SK-N-SH treated with all-trans-retinoic acid at 6 μM for 48 hours (cell line): ENCODE measurements around the gene IFI30.

ENCODE experiments used
- ATAC-seq: fragments of 200-7000 bp; cut with Tn5 transposase; 3 replicates; pipeline ENCODE4 v1.9.1; 2020; ENCODE audit warnings: mild to moderate bottlenecking, moderate library complexity
- ARNTL ChIP-seq: fragments of 450-650 bp; formaldehyde crosslinking; IDR thresholded peaks from 2 replicates; pipeline ENCODE4 v1.5.0; 2020; ENCODE audit warnings: low read depth, mild to moderate bottlenecking, moderate library complexity, borderline replicate concordance
- BACH2 ChIP-seq: fragments of 250-450 bp; sonication (Bioruptor Pico); IDR thresholded peaks from 2 replicates; pipeline ENCODE4 v1.9.0; 2021; ENCODE audit warnings: mild to moderate bottlenecking, borderline replicate concordance
- CSDC2 ChIP-seq: fragments of 250-450 bp; sonication (Bioruptor Pico); IDR thresholded peaks from 2 replicates; pipeline ENCODE4 v1.5.0; 2020; ENCODE audit warnings: mild to moderate bottlenecking, moderate library complexity
- CSRNP3 ChIP-seq: fragments of 250-450 bp; sonication (Bioruptor Pico); IDR thresholded peaks from 2 replicates; pipeline ENCODE4 v1.5.1; 2021; ENCODE audit warnings: mild to moderate bottlenecking, moderate library complexity
- ESRRG ChIP-seq: fragments of 250-450 bp; sonication (Bioruptor Pico); IDR thresholded peaks from 2 replicates; pipeline ENCODE4 v1.6.1; 2021; ENCODE audit warnings: mild to moderate bottlenecking
- GLIS3 ChIP-seq: fragments of 250-450 bp; sonication (Bioruptor Pico); IDR thresholded peaks from 2 replicates; pipeline ENCODE4 v1.5.0; 2020; ENCODE audit warnings: mild to moderate bottlenecking, moderate library complexity
- ISL1 ChIP-seq: fragments of 250-450 bp; sonication (Bioruptor Pico); IDR thresholded peaks from 2 replicates; pipeline ENCODE4 v2.1.2; 2022; ENCODE audit warnings: mild to moderate bottlenecking, moderate library complexity
- OSR1 ChIP-seq: fragments of 250-450 bp; sonication (Bioruptor Pico); IDR thresholded peaks from 2 replicates; pipeline ENCODE4 v1.8.0; 2022; ENCODE audit warnings: moderate library complexity, mild to moderate bottlenecking, inconsistent platforms
- PATZ1 ChIP-seq: fragments of 250-450 bp; sonication (Bioruptor Pico); IDR thresholded peaks from 2 replicates; pipeline ENCODE4 v1.8.0; 2020; ENCODE audit warnings: mild to moderate bottlenecking, moderate library complexity, borderline replicate concordance
- POU6F1 ChIP-seq: fragments of 250-450 bp; sonication (Bioruptor Pico); IDR thresholded peaks from 2 replicates; pipeline ENCODE4 v1.8.0; 2021; ENCODE audit warnings: low read depth, mild to moderate bottlenecking, moderate library complexity, borderline replicate concordance
- PPARA ChIP-seq: fragments of 250-450 bp; sonication (Bioruptor Pico); IDR thresholded peaks from 2 replicates; pipeline ENCODE4 v1.5.0; 2020; ENCODE audit warnings: mild to moderate bottlenecking, borderline replicate concordance
- RARB ChIP-seq: fragments of 250-450 bp; sonication (Bioruptor Pico); IDR thresholded peaks from 2 replicates; pipeline ENCODE4 v1.8.0; 2021; ENCODE audit warnings: mild to moderate bottlenecking, moderate library complexity
- SNAI2 ChIP-seq: fragments of 250-450 bp; sonication (Bioruptor Pico); IDR thresholded peaks from 2 replicates; pipeline ENCODE4 v1.5.0; 2020; ENCODE audit warnings: mild to moderate bottlenecking, moderate library complexity
- TCF4 ChIP-seq: fragments of 250-450 bp; sonication (Bioruptor Pico); IDR thresholded peaks from 2 replicates; pipeline ENCODE4 v1.8.0; 2021; ENCODE audit warnings: mild to moderate bottlenecking, moderate library complexity, borderline replicate concordance
- TOX ChIP-seq: fragments of 250-450 bp; sonication (Bioruptor Pico); IDR thresholded peaks from 2 replicates; pipeline ENCODE4 v1.8.0; 2021; ENCODE audit warnings: mild to moderate bottlenecking, moderate library complexity, borderline replicate concordance
- TSHZ2 ChIP-seq: fragments of 250-450 bp; sonication (Bioruptor Pico); IDR thresholded peaks from 2 replicates; pipeline ENCODE4 v1.5.0; 2020; ENCODE audit warnings: mild to moderate bottlenecking, moderate library complexity
- ZC3H10 ChIP-seq: fragments of 250-450 bp; sonication (Bioruptor Pico); IDR thresholded peaks from 2 replicates; pipeline ENCODE4 v1.5.1; 2021; ENCODE audit warnings: mild to moderate bottlenecking, moderate library complexity
- ZFP3 ChIP-seq: fragments of 250-450 bp; sonication (Bioruptor Pico); IDR thresholded peaks from 2 replicates; pipeline ENCODE4 v1.5.0; 2020; ENCODE audit warnings: mild to moderate bottlenecking, moderate library complexity
- ZFP30 ChIP-seq: fragments of 450-650 bp; formaldehyde crosslinking; IDR thresholded peaks from 2 replicates; pipeline ENCODE4 v1.5.0; 2022; ENCODE audit warnings: mild to moderate bottlenecking, moderate library complexity
- ZNF565 ChIP-seq: fragments of 450-650 bp; formaldehyde crosslinking; conservative IDR thresholded peaks from 2 replicates; pipeline ENCODE4 v1.5.0; 2020; ENCODE audit warnings: low read depth, mild to moderate bottlenecking, moderate library complexity
- ZNF70 ChIP-seq: fragments of 450-650 bp; formaldehyde crosslinking; IDR thresholded peaks from 2 replicates; pipeline ENCODE4 v1.5.0; 2020; ENCODE audit warnings: mild to moderate bottlenecking, moderate library complexity
- ZNF8 ChIP-seq: fragments of 450-650 bp; formaldehyde crosslinking; IDR thresholded peaks from 2 replicates; pipeline ENCODE4 v1.5.0; 2020; ENCODE audit warnings: mild to moderate bottlenecking, moderate library complexity

IFI30 gene

GRCh38 chr19:18161636-18162002 is 12.0 kb upstream of the IFI30 start:
- no peak for TF ChIP-seq GLIS3 (CRISPR knock-in tag)
- TF ChIP-seq ZNF70, result no peak
- no peak for TF ChIP-seq ZFP3 (CRISPR knock-in tag)
- TF ChIP-seq BACH2 (CRISPR knock-in tag), result no peak
- no peak for TF ChIP-seq TSHZ2
- TF ChIP-seq ZNF565 (CRISPR knock-in tag), result no peak
- no peak for TF ChIP-seq OSR1 (CRISPR knock-in tag)
- TF ChIP-seq ISL1 (CRISPR knock-in tag), result no peak
- no peak for TF ChIP-seq TCF4 (CRISPR knock-in tag)
- no peak for TF ChIP-seq ZFP30 (CRISPR knock-in tag)
- no peak for TF ChIP-seq CSRNP3
- no peak for TF ChIP-seq POU6F1 (CRISPR knock-in tag)
- no peak for TF ChIP-seq TOX (CRISPR knock-in tag)
- TF ChIP-seq PPARA, result no peak
- no peak for TF ChIP-seq ARNTL (CRISPR knock-in tag)
- no peak for TF ChIP-seq ZC3H10 (CRISPR knock-in tag)
- TF ChIP-seq ZNF8 (CRISPR knock-in tag), result no peak
- TF ChIP-seq SNAI2, result no peak

GRCh38 chr19:18164072-18164471 is 9.5 kb upstream of the IFI30 start:
- no peak for TF ChIP-seq CSRNP3
- TF ChIP-seq GLIS3 (CRISPR knock-in tag), result no peak
- no peak for TF ChIP-seq ZNF70
- no peak for TF ChIP-seq BACH2 (CRISPR knock-in tag)
- no peak for TF ChIP-seq RARB
- no peak for TF ChIP-seq PATZ1 (CRISPR knock-in tag)
- TF ChIP-seq TOX (CRISPR knock-in tag), result no peak
- TF ChIP-seq CSDC2 (CRISPR knock-in tag), result no peak
- TF ChIP-seq ZNF565 (CRISPR knock-in tag), result no peak
- TF ChIP-seq OSR1 (CRISPR knock-in tag), result no peak
- ATAC-seq, result no peak

More at GRCh38 chr19:18161636-18162002, 12.0 kb upstream of the IFI30 start:
- ATAC-seq, result no peak; the same call in 2 of the 3 replicates

- ATAC-seq, result no peak
- TF ChIP-seq ZFP3 (CRISPR knock-in tag), result peak; percentile 98
- no peak for TF ChIP-seq ZNF8 (CRISPR knock-in tag)
- no peak for TF ChIP-seq TSHZ2
- no peak for TF ChIP-seq ZNF565 (CRISPR knock-in tag)
- no peak for TF ChIP-seq SNAI2
- TF ChIP-seq ESRRG (CRISPR knock-in tag), result no peak
Observed at GRCh38 chr19:18165794-18166544, 7.6 kb upstream of the IFI30 start.
